ENCODE data around the gene CCL16.
"Not testable (repeated sequence)": the region's sequence is repeated elsewhere in the genome, so short reads cannot be mapped to it uniquely, and the experiment has no call there.

The CCL16 gene

DNA sequence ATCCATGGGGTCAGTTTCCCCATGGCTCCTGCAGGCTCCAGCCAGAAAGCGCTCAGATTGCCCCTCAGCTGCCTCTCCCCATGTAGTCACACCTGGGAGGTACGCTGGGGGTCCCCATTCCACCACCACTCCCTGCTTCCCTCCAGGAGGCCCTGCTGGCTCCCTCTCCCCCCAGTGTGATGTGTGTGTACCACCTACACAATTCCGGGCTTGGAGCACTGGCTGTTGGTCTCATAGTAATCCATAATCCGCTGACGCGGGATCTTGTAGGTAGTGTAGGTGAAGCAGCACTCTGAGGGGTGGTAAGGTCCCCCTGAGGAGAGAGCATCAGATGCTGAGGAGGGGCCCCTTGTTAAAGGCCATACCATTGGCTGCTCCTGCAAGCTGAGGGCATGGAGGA lies 2.8 kb upstream of the CCL16 start:
- DNase-seq: no peak

DNA sequence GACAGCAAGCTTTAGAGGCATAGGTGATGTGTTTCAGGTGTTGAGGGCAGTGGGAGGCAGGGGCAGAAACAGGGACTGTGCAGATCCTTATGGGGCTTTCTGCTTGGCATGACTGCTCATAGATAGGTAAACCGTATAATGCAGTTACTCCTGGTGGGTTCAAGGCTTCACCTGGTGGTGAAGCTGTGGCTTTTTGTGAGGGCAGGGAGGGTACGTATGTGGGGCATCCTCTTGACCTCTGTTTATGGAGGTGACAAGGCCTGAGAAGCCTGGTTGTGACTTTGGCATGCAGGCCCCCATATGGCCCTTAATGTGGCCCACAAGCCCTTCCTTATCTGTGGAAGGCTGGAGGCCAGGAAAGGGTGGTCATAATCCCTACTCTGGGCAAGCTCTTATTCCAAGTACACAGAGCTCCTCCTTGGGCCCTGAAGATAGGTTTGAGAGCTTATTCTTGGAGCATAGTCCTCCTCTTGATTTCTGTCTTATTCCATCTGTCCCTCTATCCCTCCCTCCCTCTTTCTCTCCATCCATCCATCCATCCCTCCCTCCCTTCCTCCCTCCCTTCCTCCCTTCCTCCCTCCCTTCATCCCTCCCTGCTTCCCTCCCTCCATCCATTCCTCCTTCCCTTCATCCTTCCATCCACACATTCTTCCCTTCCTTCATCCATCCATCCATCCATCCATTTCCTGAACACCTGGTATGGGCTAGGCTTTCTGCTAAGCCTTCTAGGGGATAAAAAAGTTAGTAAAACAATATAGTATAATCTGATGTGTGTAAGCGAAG lies 1.3 kb upstream of the CCL16 start:
- DNase-seq: no peak

DNA sequence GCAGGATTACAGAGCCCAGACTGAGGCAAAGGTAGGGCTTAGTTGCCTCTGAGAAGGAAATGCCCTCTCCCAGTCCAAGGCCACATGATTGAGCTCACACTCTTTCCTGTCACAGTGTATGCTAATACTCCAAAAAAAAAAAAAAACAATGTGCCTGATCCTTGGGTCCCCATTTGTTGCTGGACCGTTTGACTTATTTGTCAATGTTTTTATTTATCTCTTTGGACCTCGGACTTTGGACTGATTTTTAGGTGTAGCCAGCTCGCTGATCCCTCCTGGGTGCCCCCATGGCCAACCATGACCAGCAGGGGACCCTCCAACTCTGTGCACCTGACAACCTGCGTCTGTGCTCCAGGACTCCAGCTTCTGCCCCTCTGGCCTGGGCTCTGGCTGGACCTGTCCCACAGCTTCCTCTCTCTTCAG lies 622 bp upstream of the CCL16 start:
- peak in 1 of 2 donors; percentile 5 for DNase-seq

DNA sequence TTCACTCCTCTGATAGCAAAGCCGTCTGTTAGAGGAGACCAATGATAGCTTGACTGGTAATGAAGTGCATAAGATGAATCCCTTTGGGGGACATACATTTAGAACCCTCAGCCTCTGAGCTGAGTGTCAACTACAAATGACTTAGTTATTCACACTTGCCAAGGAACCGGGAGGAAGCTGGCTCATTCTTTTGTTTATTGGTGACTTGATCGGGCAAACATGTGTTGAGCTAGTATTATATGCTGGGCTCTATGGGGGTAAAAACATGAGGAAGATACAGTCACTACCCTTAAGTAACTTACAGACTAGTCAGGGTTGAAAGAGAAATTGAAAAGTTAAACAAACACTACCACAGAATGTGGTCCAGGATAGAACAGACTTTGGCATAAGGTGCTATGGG lies 3.0 kb downstream of the CCL16 start:
- no peak for DNase-seq

DNA sequence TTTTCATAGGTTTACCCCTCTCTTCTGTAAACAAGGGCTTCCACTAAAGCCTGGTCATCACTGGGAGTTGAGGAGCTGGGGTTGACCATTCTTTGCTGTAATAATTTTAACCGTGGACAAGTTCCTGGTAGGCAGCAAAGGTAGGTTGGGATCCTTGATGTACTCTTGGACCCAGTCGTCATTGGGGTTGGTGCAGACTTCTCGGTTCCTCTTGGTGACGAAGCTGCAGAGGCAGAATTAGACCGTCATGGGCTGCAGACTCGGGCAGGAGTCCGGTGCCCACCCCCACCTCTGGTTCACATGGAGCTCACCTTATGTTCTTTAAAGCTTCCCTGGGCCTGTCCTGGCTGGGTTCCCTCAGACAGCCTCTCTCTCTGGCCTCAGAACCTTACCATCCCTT lies 3.8 kb downstream of the CCL16 start:
- DNase-seq: no peak

DNA sequence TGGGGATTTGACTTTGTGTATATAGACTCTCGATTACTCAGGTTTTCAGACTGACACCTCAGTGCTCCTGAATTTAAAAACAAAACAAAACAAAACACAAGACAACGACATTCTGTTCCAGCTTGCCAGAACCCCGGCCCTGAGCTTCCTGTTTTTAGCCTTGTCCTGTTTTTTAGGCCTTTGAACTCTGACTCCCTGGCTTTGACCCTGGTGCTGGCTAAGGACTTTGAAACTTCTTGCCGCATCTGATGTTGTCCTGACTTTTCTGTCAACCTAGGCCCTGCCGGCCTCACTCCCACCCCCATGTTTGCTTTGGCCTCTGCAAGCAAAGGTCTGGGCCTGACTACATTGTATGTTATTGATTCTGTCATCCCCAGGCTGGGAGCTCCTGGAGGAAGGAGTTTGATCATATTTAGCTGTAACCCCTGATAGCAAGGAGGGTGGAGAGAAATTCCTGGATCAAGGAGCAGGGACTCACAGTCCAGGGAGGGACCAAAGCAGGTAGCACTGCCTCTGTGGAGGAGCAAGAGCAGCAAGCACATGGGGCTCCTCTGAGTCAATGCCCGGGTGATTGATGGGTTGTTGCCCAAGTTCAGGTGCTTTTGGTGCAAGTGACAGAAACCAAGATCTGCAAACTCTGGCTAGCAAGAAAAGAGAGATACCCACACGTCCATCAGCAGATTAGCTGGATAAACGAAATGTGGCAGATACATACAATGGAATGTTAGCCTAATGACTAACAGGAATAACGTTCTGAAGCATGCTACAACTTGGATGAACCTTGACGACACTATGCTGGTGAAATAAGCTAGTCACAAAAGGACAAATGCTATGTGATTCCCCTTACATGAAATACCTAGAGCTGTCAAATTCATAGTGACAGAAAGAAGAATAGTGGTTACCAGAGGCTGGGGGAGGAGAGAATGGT lies 7.7 kb downstream of the CCL16 start:
- no peak for DNase-seq

DNA sequence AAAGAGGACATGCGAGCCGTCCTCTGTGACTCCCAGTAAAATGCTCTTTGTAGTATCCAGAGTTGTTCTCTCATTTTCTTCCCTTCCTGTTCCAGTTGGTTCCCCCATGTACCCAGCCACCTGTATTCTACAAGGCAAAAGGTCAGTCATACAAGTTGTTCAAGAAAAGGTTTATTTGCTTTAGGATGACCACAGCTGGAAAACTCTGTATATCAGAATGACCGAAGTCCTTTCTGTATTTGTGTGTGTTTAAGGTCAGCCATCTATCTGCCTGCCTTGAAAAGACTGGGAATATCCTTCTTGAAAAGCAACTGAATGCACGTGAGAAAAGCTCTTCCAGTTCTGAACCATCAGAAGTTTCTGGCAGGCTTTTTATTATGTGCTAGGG lies 8.4 kb downstream of the CCL16 start:
- no peak for DNase-seq

DNA sequence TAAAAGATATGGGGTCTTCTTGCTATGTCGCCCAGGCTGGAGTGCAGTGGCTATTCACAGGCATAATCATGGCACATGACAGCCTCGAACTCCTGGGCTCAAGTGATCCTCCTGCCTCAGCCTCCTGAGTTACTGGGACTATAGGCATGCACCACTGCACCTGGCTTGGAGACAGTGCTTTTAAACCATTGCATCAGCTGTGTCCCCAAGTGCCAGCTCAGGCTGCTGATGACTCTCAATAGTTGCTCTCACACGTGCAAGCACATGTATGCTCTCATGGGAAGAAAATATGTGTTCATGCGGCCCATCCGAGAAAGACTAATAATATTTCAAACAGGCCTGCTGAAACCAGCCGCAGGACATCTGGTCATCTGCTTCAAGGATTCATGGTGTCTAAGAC lies 8.8 kb downstream of the CCL16 start:
- DNase-seq: no peak

DNA sequence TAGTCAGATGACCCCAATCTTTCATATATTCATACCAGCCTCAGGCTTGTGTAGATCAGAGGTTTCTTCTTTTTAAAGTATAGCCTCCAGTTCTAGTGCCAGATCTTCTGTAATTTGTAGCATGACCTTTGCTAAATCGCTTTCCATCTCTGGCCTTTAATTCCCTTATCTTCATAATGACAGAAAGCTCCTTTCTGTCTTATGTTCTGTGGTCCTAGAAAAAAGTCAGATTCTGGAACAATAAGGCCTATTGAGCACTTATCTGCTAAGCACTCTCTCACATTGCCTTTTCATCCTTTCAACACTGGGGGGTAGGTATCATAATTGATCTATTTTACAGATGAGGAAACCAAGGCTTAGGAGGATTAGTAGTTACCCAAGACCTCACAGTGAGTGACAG lies 9.2 kb downstream of the CCL16 start:
- DNase-seq: no peak

DNA sequence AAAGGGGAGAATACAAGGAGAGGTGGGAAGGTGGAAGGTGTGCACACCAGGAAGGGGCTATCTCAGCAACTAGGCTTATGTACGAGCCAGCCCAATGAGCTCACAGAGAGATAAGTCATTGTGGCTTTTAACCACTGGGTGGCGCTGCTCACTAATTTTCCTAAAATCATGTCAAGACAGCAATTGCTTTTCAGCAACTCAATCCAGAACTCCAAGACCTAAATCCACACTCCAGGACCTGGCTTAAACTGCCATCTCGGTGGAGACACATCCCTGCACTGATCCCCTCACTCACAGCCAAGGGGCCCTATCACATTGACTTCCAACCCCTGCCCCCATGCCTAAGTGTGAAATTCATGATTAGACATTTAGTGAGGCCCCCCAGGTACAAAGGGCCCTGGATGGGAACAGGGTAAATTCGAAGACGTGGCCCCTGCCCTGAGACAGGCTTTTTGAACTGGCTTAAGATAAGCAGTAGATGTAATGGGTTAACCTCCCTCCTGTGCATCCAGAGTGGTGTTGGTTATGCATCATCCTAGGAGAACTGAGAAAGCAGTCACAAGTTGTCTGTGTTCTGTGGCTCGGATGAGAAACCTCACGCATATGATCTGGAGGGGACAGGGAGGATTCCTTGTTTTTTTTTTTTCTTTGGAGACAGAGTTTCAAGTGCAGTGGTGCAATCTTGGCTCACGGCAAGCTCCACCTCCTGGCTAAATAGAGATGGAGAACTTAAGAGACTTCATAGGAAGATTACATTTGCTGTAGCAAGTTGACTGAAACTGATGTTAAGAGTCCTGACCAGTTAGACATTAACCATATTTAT lies 11.5 kb downstream of the CCL16 start:
- DNase-seq: peak; percentile 71 to 78

DNA sequence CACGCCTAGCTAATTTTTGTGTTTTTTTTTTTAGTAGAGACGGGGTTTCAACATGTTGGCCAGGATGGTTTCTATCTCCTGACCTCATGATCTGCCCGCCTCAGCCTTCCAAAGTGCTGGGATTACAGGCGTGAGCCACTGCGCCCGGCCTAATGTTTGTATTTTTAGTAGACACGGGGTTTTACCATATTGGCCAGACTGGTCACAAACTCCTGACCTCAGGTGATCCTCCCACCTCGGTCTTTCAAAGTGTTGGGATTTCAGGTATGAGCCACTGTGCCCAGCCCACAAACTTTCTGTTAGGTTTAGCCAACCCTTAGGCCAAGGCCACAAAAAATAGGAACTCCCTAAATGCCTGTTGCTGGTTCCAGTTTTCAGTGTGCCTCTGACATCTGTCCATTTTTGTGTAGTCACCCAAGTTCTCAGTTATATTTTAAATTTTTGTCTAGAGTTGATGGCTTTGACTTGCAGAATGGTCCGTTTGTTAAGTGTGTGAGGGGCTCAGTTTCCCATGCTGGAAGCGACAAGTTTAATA lies 12.7 kb downstream of the CCL16 start:
- no peak for DNase-seq

DNA sequence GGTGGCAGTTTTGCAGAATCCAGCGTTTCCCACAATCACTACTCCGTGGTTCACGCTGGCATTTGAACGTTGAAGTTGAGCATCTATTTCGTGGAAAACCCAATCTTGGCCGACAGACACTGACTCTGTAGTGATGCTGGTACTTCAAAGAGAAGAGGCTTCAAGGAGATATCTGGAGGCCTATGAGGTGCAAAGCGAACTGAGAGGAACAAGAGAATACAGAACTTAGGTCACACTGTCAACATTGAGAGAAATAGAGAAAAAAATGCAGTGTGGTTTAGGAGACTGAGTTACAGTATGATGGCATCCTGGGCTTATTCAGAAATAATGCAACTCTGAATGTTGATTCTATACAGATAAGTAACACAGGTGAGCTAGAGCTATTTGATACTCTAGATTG lies 16.0 kb downstream of the CCL16 start:
- DNase-seq: no peak

DNA sequence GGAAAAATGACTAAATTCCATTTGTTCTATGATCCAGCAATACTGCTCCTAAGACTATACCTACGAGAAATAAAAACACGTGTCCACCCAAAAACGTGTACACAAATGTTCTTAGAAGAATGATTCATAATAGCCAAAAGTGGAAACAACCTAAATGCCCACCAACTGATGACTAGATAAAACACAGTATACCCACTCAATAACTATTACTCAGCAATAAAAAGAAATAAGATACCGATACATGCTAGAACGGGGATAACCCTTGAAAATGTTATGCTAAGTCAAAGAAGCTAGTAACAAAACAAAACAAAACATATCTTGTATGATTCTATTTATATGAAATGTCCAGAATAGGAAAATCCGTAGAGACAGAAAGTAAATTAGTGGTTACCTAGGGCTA lies 17.6 kb downstream of the CCL16 start:
- no peak for DNase-seq

DNA sequence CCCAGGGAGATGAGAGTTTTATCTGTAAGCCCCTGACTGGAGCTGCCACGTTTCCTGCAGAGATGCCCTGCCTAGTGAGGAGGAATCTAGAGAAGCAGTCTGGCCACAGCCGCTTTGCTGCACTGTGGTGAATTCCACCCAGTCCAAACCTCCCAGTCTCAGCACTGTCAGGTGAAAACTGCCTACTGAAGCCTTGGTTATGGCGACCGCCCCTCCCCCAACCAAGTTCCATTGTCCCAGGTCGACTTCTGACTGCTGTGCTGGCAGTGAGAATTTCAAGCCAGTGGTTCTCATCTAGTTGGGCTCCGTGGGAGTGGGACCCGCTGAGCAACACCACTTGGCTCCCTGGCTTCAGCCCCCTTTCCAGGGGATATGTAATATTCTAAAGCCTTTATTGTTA lies 27.6 kb downstream of the CCL16 start:
- DNase-seq: no peak

DNA sequence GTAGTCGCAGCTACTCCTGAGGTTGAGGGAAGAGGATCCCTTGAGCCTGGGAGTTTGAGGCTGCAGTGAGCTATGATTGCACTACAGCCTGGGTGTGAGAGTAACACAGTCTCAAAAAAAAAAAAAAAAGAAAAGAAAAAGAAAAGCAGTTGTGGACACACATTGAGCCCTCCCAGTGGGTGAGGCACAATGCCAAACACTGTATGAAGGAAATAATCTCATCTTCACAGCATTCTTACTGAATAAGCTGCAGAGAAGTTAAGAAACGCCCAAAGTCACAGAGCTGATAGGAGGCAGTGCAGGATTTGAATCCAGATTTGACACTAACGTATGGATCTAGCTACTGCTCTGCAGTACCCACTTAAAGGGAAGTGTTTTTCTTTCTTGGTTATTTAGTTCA lies 31.9 kb downstream of the CCL16 start:
- no peak for DNase-seq

DNA sequence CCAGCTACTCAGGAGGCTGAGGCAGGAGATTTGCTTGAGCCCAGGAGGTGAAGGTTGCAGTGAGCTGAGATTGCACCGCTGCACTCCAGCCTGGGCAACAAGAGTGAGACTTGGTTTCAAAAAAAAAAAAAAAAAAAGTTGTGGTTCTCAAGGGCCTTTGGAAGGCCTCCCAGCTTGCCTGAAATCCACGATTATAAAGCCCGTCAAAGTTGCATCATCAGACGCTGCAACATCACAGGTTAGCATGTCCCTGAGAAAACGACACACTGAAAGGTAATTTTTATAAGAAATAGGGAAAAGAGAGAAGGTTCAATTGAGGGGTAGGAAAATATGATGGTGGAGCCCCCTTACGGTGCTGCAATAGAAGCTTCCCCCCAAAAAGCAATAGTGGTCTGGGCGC lies 33.2 kb downstream of the CCL16 start:
- no peak for DNase-seq

DNA sequence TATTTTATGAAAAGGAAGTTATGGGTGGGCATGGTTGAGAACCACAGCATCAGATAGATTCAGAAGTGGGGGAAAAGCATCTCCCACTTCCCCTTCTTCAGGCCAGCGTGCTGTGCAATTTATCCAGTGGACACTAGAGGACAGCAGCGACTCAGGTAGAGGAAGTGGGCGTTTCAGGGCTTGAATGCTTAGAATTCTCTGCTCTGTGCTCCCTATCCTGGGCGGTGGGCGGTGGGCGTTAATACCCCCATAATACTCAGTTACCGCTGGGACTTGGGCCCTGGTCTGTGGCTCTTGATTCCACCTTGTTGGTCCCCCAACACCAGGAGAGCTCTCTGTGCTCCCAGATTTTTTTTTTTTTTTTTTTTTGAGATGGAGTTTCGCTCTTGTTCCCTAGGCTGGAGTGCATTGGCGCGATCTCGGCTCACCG lies 34.1 kb downstream of the CCL16 start:
- peak; percentile 48 to 64 for DNase-seq

DNA sequence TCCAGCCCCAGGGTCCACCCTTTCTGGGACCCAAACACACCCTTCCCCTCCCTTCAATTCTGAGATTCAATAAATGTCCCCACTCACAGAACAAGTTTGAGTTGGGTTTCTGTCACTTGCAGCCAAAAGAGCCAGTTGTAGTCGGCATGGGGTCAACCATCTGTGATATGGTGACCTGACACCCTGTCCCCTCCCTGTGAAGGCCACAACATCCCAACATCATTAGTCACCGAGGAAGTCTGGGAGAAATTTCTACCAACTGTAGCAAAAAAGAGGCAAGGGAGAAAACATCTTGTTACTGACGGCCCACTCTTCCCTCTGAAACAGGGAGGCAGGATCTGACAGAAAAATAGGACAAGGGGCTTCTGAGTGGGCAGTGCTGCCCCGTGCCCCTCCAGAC lies 37.1 kb downstream of the CCL16 start:
- no peak for DNase-seq

DNA sequence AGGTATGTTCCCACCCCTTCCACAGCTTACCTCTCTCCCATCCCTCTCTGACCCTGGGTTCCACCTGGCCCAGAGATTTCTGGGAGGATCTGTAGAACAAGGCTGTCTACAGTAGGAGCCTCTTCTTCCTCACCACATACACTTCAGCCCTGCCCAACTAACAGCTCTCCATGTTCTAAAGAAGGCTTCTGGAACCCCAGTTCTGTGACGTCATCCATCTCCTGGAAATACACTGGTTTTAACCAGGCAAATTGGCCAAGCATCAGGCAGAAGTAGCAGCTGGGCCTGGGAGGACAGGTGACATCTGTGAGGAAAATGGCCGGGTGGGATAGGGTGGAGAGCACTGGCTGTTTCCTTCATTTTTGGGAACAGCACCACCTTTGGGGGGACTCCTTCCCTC lies 37.8 kb downstream of the CCL16 start, which contains the start of gene LYZL6:
Gene LYZL6, minus strand, starts transcription at position 177 of the 400 bp plus-strand sequence. CDS start 4,357 bp downstream, outside the sequence.
- DNase-seq: no peak

DNA sequence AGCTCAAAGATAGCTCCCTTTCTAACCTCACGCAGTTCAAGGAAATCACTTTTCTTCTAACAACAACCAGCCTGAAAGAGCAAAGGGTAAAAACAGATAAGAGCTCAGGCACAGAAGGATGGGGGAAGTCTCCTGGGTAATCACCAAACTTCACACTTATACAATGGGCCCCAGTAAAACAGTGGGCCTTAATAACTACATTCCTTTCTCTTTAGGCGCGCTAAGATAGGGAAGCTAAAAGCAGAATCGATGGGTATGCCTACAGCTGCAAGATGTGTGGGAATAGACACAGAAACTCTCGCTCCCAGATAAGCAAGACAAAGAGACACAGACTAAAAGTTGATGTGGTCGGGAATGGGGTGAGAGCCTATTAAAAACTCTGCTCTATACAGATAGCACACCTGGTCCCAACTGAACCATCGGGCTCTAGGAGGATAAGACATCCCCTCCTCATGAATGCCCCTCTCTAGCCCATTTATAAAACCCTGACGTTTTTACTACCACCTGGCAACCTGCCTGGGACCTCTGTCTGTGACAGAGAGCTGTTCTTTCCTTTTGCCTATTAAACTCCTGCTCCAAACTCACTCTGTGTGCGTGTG lies 38.6 kb downstream of the CCL16 start:
- DNase-seq: no peak

DNA sequence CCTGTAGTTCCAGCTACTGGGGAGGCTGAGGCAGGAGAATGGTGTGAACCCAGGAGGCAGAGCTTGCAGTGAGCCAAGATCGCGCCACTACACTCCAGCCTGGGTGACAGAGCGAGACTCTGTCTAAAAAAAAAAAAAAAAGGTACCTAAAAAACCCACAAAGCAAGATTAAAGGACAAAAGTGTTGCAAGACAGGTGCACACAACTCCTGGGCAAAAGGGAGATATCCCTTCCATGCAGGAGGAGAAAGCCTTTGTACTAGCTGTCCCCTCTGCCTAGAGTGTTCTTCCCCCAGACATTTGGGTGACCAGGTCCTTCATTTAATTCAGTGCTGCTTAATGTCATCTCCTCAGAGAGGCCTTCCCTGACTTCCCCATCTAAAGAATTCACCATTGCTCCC lies 42.8 kb downstream of the CCL16 start:
- not testable (repeated sequence) for DNase-seq

DNA sequence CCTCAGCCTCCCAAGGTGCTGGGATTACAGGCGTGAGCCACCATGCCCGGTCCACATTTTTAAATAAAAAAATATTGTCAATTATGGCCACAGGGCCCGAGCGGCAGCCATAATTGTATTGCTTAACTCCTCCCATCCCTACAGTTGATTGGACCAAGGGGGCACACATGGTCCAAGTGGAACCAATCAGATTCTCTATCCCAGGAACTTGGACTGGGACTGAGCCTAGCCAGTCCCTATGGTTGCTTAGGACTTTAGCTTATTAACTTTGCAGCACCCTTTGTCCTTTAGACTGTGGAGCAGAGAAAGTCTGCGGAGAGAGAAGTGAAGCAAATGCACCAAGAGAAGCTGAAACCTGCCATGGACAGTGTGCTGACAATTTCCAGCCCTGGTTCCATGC lies 45.2 kb downstream of the CCL16 start:
- DNase-seq: no peak

All from CD4-positive, alpha-beta T cell treated with Interferon alpha-2 for 1 hour (primary cell).